A673 (cell line): ENCODE results near the gene LRFN4.

Experiments used
- CTCF ChIP-seq: fragments of 300-800, 200-600 bp; sonication (generic); conservative IDR thresholded peaks from 2 replicates; pipeline ENCODE4 v1.5.1; 2017; ENCODE audit warnings: low read depth, mild to moderate bottlenecking, antibody characterized with exemption, low read length, moderate library complexity, mixed read lengths
- EZH2 ChIP-seq: fragments of 200-600 bp; sonication (generic); IDR thresholded peaks from 2 replicates; pipeline ENCODE4 v1.6.1; 2017; ENCODE audit warnings: borderline replicate concordance, low read depth, mild to moderate bottlenecking, mixed read lengths, antibody characterized with exemption, low read length; ENCODE audit not compliant: poor library complexity, severe bottlenecking

DNA sequence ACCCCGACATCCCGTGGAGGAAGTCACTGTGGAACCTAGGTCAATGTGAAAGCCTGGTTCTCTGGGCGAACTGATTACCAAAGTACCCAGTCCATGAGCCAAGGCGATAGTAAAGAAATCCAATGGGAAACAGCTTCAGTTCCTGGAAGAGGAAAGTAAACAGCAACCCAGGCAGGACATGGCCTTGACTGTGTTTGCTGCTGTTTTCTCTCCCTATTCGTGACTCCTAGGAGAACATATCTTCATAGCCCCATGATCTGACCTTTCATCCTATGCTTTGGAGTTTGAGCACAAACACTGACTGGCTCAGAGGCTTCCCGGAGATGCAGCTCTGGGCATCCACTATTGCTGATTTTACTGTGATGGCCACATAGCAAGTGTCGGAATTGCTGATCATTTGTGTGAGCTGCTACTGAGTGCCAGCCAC, 45.1 kb downstream of the LRFN4 start:
- no peak for TF ChIP-seq CTCF
- TF ChIP-seq EZH2 = no peak
